Karpas-422 (cell line): ENCODE data around the gene SORBS1. TPM values are rescaled to one million over a fixed set of nuclear protein-coding genes. Genes with fewer than 3 reads are reported as not detected.

Experiments
- DNase-seq: peaks from one replicate; pipeline ENCODE4 v3.0.0-alpha.2; 2015
- H2AFZ ChIP-seq: fragments of 200-600 bp; sonication (generic); 2 replicates; pipeline ENCODE4 v1.6.1; 2014; ENCODE audit warnings: antibody characterized with exemption, low read length, mixed read lengths
- H3K27ac ChIP-seq: fragments of 200-600 bp; sonication (generic); 2 replicates; pipeline ENCODE4 v1.5.1; 2014; ENCODE audit warnings: mild to moderate bottlenecking, low read length, moderate library complexity
- H3K27me3 ChIP-seq: fragments of 200-600 bp; sonication (generic); 2 replicates; pipeline ENCODE4 v1.6.1; 2014; ENCODE audit warnings: low read length, mixed read lengths
- H3K36me3 ChIP-seq: fragments of 200-600 bp; sonication (generic); 2 replicates; pipeline ENCODE4 v1.6.1; 2014; ENCODE audit warnings: low read length, mixed read lengths; ENCODE audit not compliant: insufficient read depth
- H3K4me1 ChIP-seq: fragments of 200-600 bp; sonication (generic); 2 replicates; pipeline ENCODE4 v1.6.1; 2014; ENCODE audit warnings: mild to moderate bottlenecking, low read length, mixed read lengths
- H3K4me2 ChIP-seq: fragments of 200-600 bp; sonication (generic); 2 replicates; pipeline ENCODE4 v1.6.1; 2014; ENCODE audit warnings: low read length, low read depth, mild to moderate bottlenecking; ENCODE audit not compliant: poor library complexity, severe bottlenecking
- H3K4me3 ChIP-seq: fragments of 200-600 bp; sonication (generic); 2 replicates; pipeline ENCODE4 v1.5.1; 2014; ENCODE audit warnings: mild to moderate bottlenecking, antibody characterized with exemption, low read length, mixed read lengths
- H3K79me2 ChIP-seq: fragments of 200-600 bp; sonication (generic); 2 replicates; pipeline ENCODE4 v1.6.1; 2014; ENCODE audit warnings: mild to moderate bottlenecking, low read length, mixed read lengths
- H3K9ac ChIP-seq: fragments of 200-600 bp; sonication (generic); 2 replicates; pipeline ENCODE4 v1.6.0; 2014; ENCODE audit warnings: low read length
- H3K9me2 ChIP-seq: fragments of 200-600 bp; sonication (generic), shearing (Covaris generic); replicated peaks from 2 replicates; pipeline ENCODE4 v1.6.0; 2014; ENCODE audit warnings: mild to moderate bottlenecking, low read length, moderate library complexity; ENCODE audit not compliant: insufficient read depth
- H3K9me3 ChIP-seq: fragments of 300-700, 200-600 bp; sonication (generic); 2 replicates; pipeline ENCODE4 v1.6.1; 2014; ENCODE audit warnings: low read length, mixed read lengths
- H4K20me1 ChIP-seq: fragments of 200-600 bp; sonication (generic); 2 replicates; pipeline ENCODE4 v1.6.1; 2014; ENCODE audit warnings: mild to moderate bottlenecking, antibody characterized with exemption, low read length, low read depth; ENCODE audit not compliant: insufficient read depth
- total RNA-seq: library from RNA; depleted of rRNA; stranded (reverse); fragments of >200 nt; shearing (Covaris generic); gene quantifications from 2 replicates; pipeline ENCODE4 v1.2.3, GENCODE V29; 2014; ENCODE audit warnings: low replicate concordance

SORBS1 gene
- total RNA-seq, 1 experiment from 2014 or later, result 0.15 TPM

- Histone ChIP-seq H3K27ac (no peak overlapping the region), H3K9me2 (no peaks in the 10 kb centered on the region), H3K27me3 (no peaks in the 10 kb centered on the region), H3K79me2 (no peaks in the 10 kb centered on the region), H3K36me3 (no peaks in the 10 kb centered on the region), H2AFZ (no peak overlapping the region), H4K20me1 (no peaks in the 10 kb centered on the region), H3K4me3 (no peak overlapping the region), H3K4me2 (no peak overlapping the region), H3K4me1 (no peaks in the 10 kb centered on the region), H3K9me3 (no peaks in the 10 kb centered on the region), H3K9ac (no peak overlapping the region)
- DNase-seq, result no peak
Measured at GRCh38 chr10:95533590-95533989, 27.6 kb downstream of the SORBS1 start.

- Histone ChIP-seq H3K9me2 (no peaks in the 10 kb centered on the region), H3K4me1 (no peaks in the 10 kb centered on the region), H3K4me3 (no peak overlapping the region), H3K4me2 (no peak overlapping the region), H3K27ac (no peak overlapping the region), H4K20me1 (no peaks in the 10 kb centered on the region), H3K9ac (no peak overlapping the region), H3K9me3 (no peaks in the 10 kb centered on the region), H3K27me3 (no peaks in the 10 kb centered on the region), H3K79me2 (no peaks in the 10 kb centered on the region), H3K36me3 (no peaks in the 10 kb centered on the region), H2AFZ (no peak overlapping the region)
- no peak for DNase-seq
Measured at GRCh38 chr10:95532536-95532935, 28.6 kb downstream of the SORBS1 start.

- H3K9me3 ChIP-seq, result no peaks in the 10 kb centered on the region
- H3K36me3 ChIP-seq, result no peaks in the 10 kb centered on the region
- H3K9ac ChIP-seq, result no peak overlapping the region
- H3K27ac ChIP-seq, result no peak overlapping the region
- H3K4me2 ChIP-seq, result no peak overlapping the region
- no peaks in the 10 kb centered on the region for H3K9me2 ChIP-seq
- H3K79me2 ChIP-seq, result no peaks in the 10 kb centered on the region
- no peaks in the 10 kb centered on the region for H3K4me1 ChIP-seq
- H3K27me3 ChIP-seq, result no peaks in the 10 kb centered on the region
- no peak overlapping the region for H3K4me3 ChIP-seq
- H2AFZ ChIP-seq, result no peak overlapping the region
- H4K20me1 ChIP-seq, result no peaks in the 10 kb centered on the region
- no peak for DNase-seq
Measured at GRCh38 chr10:95531994-95532399, 29.2 kb downstream of the SORBS1 start.

GRCh38 chr10:95531058-95531809 lies 29.9 kb downstream of the SORBS1 start:
- DNase-seq, result no peak
- Histone ChIP-seq H3K9me3 (no peaks in the 10 kb centered on the region), H2AFZ (no peak overlapping the region), H3K36me3 (no peaks in the 10 kb centered on the region), H4K20me1 (no peaks in the 10 kb centered on the region), H3K9me2 (no peaks in the 10 kb centered on the region), H3K79me2 (no peaks in the 10 kb centered on the region), H3K4me1 (no peaks in the 10 kb centered on the region), H3K9ac (no peak overlapping the region), H3K4me3 (no peak overlapping the region), H3K27ac (no peak overlapping the region), H3K27me3 (no peaks in the 10 kb centered on the region), H3K4me2 (no peak overlapping the region)

GRCh38 chr10:95530561-95530960 lies 30.6 kb downstream of the SORBS1 start:
- no peaks in the 10 kb centered on the region for H4K20me1 ChIP-seq
- H3K79me2 ChIP-seq, result no peaks in the 10 kb centered on the region
- H3K36me3 ChIP-seq, result no peaks in the 10 kb centered on the region
- H3K4me1 ChIP-seq, result no peaks in the 10 kb centered on the region
- no peak overlapping the region for H3K4me3 ChIP-seq
- no peak overlapping the region for H2AFZ ChIP-seq
- no peaks in the 10 kb centered on the region for H3K9me3 ChIP-seq
- no peaks in the 10 kb centered on the region for H3K9me2 ChIP-seq
- no peak overlapping the region for H3K4me2 ChIP-seq
- DNase-seq, result no peak
- H3K9ac ChIP-seq, result no peak overlapping the region
- no peak overlapping the region for H3K27ac ChIP-seq
- H3K27me3 ChIP-seq, result no peaks in the 10 kb centered on the region

- no peaks in the 10 kb centered on the region for H4K20me1 ChIP-seq
- no peak overlapping the region for H3K4me2 ChIP-seq
- H3K36me3 ChIP-seq, result no peaks in the 10 kb centered on the region
- DNase-seq, result no peak
- H2AFZ ChIP-seq, result no peak overlapping the region
- H3K4me3 ChIP-seq, result no peak overlapping the region
- no peaks in the 10 kb centered on the region for H3K79me2 ChIP-seq
- H3K9me3 ChIP-seq, result no peaks in the 10 kb centered on the region
- H3K27ac ChIP-seq, result no peak overlapping the region
- H3K9me2 ChIP-seq, result no peaks in the 10 kb centered on the region
- H3K9ac ChIP-seq, result no peak overlapping the region
- no peaks in the 10 kb centered on the region for H3K4me1 ChIP-seq
- H3K27me3 ChIP-seq, result no peaks in the 10 kb centered on the region
Measured at GRCh38 chr10:95530029-95530428, 31.1 kb downstream of the SORBS1 start.

- Histone ChIP-seq H2AFZ (no peak overlapping the region), H3K9me2 (no peaks in the 10 kb centered on the region), H3K4me2 (no peak overlapping the region), H3K4me1 (no peaks in the 10 kb centered on the region), H3K79me2 (no peaks in the 10 kb centered on the region), H3K36me3 (no peaks in the 10 kb centered on the region), H3K27ac (no peak overlapping the region), H3K4me3 (no peak overlapping the region), H3K9ac (no peak overlapping the region), H4K20me1 (no peaks in the 10 kb centered on the region), H3K9me3 (no peaks in the 10 kb centered on the region), H3K27me3 (no peaks in the 10 kb centered on the region)
- no peak for DNase-seq
Measured at GRCh38 chr10:95526044-95526443, 35.1 kb downstream of the SORBS1 start.

GRCh38 chr10:95525033-95525418 lies 36.1 kb downstream of the SORBS1 start:
- DNase-seq, result no peak
- H3K36me3 ChIP-seq, result no peaks in the 10 kb centered on the region

More at GRCh38 chr10:95525033-95525418, 36.1 kb downstream of the SORBS1 start:
- no peak overlapping the region for H3K4me2 ChIP-seq
- no peaks in the 10 kb centered on the region for H4K20me1 ChIP-seq
- no peaks in the 10 kb centered on the region for H3K9me3 ChIP-seq
- H3K79me2 ChIP-seq, result no peaks in the 10 kb centered on the region
- no peak overlapping the region for H3K4me3 ChIP-seq
- no peaks in the 10 kb centered on the region for H3K27me3 ChIP-seq
- no peak overlapping the region for H3K27ac ChIP-seq
- no peak overlapping the region for H3K9ac ChIP-seq
- no peaks in the 10 kb centered on the region for H3K4me1 ChIP-seq
- no peak overlapping the region for H2AFZ ChIP-seq
- no peaks in the 10 kb centered on the region for H3K9me2 ChIP-seq
